Activated CD4-positive, alpha-beta T cell treated with anti-CD3 and anti-CD28 coated beads for 1 hour (primary cell): ENCODE data around the gene SLC25A38.

Source experiments
- DNase-seq: peaks from one replicate; pipeline ENCODE4 v3.0.0-alpha.2; 2020

Gene SLC25A38

GRCh38 chr3:39438880-39439279, 55.7 kb downstream of the SLC25A38 start:
- no peak for DNase-seq

- no peak for DNase-seq
These were observed 57.1 kb downstream of the SLC25A38 start for GRCh38 chr3:39440316-39440715.

- DNase-seq, result no peak
These were observed 60.4 kb downstream of the SLC25A38 start for GRCh38 chr3:39443530-39443929.

GRCh38 chr3:39445927-39446326, 62.8 kb downstream of the SLC25A38 start:
- no peak for DNase-seq

GRCh38 chr3:39446444-39446843, 63.3 kb downstream of the SLC25A38 start:
- no peak for DNase-seq
